ENCODE data around the gene KCTD3.
A peak's percentile ranks its signal among the peaks of the same experiment; 100 is the strongest.

DNA sequence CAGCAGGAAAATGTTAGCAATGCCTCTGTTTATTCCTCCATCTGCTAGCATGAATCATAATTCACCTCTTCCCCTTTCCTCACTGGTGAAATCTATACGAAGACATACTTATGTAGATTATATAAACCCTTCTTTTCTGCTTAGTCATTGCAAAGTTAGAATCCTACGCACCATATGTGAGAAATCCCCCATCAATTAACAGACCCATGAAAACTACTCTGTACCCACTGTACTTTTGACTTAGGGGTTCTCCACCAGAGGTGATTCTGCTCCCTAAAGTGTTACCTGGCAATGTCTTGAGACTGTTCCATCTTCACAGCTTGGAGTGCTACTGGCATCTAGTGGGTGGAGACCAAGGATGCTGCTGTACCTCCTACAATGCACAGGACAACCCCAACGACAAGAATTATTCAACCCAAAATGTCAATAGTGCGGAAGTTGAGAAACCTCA is 49.6 kb upstream of the KCTD3 start:
- 0 out of 2 replicates have a peak, but pooled peaks have one; percentile 6 for TF ChIP-seq CTCF (IDR thresholded peaks at IDR 0.05; ENCODE audit: low read length)
- no peak for TF ChIP-seq EZH2phosphoT487 (IDR thresholded peaks at IDR 0.05; ENCODE audit: low read length)
- TF ChIP-seq EZH2 (optimal IDR thresholded peaks at IDR 0.05; ENCODE audit: low read depth, low read length) = no peak

Data from MM.1S (cell line).